ENCODE results near the gene TRIM66.

TRIM66 gene

DNA sequence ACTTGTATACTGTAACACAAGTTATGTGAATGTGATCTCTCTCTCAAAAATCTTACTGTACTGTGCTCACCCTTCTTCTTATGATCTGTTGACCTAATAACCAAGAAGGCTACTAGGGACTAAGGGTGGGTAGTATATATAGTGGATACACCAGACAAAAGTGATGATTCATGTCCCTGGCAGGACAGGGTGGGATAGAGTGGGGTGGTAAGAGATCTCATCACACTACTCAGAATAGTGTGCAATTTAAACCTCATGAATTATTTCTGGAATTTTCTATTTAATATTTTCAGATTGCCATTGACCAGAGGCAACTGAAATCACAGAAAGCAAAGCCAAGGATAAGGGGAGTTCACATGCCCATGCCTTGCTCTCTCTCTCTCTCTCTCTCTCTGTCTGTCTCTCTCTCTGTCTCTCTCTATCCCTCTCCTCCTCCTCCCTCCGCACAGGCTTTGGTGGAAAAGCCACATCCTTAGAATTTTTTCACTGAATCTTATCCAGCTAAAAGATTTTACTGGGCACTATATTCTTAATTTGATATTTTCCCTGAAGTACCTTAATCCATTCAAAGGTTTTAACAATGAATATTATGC lies 76.4 kb downstream of the TRIM66 start:
- DNase-seq (ENCODE audit: low read depth), result peak; percentile 15

DNA sequence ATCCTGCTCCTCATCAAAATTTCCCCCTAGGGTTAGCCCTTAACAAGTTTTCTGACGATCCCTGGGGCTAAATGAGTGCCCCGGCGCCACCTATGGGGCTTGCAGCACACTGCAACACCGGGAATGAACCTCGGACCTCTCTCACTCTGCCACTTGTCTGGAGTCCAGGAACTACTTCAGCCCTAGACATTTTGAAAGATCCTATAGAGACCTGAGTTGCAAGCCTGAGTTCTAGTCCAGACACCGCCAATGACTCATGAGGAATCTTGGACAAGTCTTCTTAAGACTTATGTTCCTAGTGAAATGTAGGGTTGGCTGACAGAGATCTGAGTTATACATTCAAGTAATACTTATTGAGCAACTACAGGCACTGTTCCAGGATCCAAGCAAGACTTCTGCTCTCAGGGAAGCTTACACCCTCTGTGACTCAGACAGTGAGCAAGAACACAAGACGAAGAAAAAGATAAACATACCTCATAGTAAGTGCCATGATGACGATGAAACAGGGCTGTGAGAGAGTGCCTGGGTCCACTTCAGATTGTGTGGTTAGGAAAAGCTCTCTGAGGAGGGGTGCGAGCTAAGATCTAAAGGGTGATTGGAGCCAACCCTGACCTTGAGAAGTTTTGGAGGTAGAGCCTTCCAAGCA lies 78.3 kb downstream of the TRIM66 start:
- DNase-seq (ENCODE audit: low read depth), result peak; percentile 100

DNA sequence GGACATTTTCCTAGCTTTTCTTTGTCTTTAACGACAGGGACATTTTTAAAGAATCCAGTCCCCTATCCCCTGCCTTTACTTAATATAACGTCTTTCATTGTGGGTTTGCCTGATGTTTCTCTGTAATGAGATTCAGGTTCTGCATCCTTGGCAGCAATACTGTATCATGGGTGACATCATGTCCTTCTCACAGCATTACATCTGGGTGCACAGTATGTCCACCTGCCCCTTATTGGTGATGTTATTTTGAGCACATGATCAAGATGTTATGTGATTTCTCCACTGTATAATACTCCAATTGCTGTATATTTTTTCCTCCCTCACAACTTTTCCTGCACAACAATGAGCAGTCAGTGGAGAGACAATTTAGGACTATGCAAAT lies 78.8 kb downstream of the TRIM66 start:
- no peak for DNase-seq (ENCODE audit: low read depth)

DNA sequence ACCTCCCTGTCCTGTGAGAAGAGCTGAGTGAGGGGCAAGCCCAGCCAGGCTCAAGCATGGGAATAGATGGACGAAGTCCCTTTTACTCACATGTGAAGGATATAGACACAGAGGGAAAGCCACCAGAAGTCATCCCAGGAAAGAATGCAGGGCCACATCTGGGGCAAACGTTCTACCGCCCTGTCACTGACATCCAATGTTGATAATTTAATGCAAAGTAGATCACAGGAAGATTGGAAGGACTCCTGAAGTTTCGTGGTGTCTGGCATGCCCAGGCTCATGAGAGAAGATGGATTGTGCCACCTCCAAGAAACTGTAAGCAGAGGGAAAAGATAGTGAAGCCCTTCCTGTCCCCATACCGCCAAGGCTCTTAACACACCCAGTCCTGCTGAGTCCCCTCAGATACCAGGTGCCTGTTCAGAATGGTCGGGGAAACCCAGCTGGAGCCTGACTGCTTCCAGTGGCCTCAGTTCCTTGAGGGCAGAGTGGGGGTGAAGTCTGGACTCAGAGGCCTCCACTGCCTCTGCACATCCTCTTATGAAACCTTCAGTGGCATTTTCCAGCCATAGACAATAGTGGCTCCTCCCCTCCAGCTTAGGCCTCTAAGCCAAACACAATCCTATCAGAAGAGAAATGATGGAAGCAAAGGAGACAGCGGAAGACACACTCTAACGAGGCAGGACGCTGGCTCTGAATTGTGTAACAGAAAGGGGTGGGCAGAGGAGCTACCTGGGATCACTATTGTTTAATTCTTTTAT lies 80.9 kb downstream of the TRIM66 start:
- peak; percentile 15 for DNase-seq (ENCODE audit: low read depth)

DNA sequence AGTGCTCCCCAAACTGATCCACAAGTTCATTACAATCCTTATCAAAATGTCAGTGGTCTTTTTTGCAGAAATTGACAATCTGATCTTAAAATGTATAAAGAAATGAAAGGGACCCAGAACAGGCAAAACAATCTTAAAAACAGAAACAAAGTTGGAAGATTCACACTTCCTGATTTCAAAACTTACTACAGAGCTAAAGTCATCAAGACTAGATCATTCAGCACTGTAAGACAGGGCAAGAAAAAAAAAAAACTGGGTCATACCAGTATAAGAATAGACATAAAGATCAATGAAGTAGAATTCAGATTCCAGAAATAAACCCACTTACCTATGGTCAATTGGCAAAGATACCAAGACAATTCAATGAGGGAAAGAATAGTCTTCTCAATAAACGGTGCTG lies 84.0 kb downstream of the TRIM66 start:
- no peak for DNase-seq (ENCODE audit: low read depth)

DNA sequence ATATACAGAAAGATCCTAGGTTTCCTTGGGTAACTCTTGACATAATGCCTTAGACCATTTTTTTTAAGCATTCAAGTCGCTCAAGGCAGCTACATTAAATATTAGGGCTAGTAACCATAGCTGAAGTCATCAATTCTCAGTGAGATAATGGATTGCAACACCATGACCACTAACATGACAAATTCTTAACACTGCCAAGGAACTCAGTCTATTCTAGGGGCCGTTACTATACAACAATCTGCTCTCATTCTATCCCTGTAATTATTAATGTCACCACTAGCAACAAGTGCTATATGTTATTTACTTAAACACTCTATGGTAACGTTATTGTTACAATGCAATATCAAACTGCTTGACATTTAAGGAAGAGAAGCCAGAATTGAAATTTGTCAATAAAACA lies 85.3 kb downstream of the TRIM66 start:
- peak; percentile 79 for DNase-seq (ENCODE audit: low read depth)

DNA sequence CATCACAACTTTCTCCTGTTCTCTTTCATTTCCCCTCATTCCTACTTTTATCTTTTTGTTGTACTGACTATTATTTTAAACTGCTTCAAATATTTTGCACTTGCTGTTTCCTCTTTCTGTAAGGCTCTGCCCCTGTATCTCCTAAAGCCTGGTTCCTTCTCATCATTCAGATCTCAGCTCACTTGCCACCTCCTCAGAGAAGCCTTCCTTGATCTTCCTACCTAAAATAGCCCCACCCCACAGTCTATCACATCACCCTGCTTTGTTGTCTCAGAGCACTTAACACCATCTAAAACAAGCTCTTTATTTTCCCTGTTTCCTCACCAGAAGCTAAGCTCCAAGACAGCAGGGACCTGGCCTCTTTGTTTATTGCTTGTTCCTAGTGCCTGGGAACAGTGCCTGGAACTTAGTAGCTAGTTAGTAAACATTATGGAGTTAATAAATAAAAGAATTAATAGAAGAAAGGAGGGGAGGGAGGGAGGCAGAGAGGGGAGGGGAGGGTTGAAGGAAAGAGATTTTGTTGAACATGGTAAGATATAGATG lies 85.9 kb downstream of the TRIM66 start:
- no peak for DNase-seq (ENCODE audit: low read depth)

DNA sequence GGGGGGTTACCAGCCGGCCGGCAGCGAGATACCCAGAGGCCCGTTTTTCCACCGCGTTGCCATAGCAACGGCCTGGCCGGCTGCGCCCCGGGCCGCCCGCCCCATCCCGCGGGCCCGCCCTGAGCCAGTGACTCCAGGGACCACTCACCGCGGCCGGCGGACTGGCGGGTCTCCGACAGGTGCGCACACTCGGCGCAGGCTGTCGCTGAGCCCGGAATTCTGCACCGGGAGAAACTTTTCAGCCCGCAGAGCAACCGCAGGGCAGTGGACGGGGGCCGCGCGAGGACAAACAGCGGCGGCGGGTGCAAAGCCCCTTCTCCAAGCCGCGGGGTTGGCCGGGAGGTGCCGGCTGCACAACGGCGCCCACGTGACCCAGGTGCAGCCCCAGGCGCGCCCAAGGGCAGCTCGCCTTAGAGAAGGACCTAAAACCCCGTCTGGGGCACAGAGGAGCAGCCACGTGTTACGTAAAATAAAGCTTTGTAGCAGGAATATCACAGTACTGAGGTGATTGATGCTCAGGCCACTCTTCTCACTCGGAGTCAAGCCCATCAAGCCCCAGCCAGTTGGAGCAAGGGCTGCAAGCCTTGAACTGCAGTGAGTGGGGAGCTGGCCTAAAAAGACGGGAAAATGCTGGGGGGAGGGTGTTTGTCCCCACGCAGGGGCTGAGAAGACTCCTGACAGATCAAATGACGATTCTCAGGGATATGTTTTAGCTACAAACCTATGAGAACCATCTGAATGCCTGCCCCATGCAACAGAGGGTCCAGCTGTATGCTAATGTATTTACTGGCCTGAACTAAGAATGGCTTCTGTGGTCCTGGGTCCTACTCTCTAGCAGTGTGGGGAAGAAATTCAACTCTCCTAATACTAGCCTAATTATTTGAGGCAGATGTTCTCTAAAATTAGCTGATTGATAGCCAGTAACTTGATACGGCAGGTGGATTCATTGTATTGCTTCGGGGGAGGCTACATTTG lies 88.2 kb downstream of the TRIM66 start, which contains the start of gene STK33:
Gene STK33 (minus strand): TSS at position 294 of the 975 bp plus-strand sequence. CDS start 119,323 bp downstream, outside the sequence.
- DNase-seq (ENCODE audit: low read depth), result peak; percentile 33

DNA sequence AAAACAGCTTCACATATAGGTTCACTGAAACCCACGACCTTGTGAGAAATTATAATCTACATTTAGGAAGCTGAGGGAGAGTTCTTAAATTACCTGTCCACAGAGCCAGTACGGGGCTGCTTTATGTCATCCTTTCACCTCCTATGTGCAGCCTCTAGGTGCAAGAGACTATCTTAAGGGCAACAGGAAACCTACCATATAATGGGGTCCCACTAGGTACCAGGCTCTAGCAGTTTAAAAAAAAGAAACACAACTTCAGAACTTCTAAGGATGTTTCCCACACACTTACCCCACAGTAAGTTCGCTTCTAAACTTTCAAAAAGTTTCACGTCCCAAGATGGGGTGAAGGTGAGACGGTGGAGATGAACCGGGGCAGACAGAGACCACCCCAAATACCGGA lies 89.0 kb downstream of the TRIM66 start:
- no peak for DNase-seq (ENCODE audit: low read depth)

DNA sequence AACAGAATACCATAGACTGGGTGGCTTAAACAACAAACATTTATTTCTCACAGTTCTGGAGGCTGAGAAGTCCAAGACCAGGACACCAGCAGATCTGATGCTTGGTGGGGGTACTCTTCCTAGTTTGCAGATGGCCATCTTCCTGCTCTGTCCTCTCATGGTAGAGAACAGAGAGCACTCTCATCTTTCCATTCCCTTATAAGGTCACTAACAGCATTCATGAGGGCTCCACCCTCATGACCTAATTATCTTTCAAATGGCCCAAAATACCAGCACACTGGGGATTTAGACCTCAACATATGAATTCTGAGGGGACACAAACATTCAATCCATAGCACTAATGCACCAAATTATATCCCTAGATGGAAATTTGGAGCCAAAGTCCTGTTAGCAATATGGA lies 94.5 kb downstream of the TRIM66 start:
- DNase-seq (ENCODE audit: low read depth), result no peak

DNA sequence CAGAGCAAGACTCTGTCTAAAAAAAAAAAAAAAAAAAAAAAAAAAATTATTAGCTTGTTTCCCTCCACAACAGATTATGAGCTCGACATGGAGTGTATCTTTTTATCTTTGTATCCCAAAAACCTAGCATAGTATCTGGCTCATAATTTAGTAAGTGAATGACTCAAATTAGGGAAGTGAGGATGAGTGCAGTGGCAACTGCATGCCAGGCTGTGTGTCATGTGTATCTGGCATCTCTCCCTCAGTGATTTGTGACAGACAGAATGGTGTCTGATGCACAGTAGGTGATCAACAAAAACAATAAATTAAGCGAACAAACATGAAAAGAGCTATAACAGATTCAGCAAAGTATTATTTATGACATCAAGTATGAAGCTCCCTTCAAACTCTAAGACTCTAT lies 95.7 kb downstream of the TRIM66 start:
- no peak for DNase-seq (ENCODE audit: low read depth)

DNA sequence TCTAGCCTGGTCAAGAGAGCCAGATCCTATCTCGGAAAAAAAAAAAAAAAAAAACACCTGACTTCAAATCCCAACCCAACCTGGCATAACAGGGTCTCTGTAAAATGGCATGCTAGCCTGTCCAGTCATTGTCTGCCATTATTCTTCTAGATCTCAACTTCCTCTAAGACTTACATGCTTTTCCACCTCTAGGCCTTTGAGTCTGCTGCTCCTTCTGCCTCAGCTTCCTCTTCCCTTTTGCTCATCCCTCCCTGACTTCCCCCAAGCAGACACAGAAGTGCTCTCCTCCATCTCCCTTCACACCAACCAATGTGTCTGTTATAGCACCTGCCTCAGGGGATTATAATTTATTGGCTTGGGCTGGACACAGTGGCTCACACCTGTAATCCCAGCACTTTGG lies 96.3 kb downstream of the TRIM66 start:
- no peak for DNase-seq (ENCODE audit: low read depth)

DNA sequence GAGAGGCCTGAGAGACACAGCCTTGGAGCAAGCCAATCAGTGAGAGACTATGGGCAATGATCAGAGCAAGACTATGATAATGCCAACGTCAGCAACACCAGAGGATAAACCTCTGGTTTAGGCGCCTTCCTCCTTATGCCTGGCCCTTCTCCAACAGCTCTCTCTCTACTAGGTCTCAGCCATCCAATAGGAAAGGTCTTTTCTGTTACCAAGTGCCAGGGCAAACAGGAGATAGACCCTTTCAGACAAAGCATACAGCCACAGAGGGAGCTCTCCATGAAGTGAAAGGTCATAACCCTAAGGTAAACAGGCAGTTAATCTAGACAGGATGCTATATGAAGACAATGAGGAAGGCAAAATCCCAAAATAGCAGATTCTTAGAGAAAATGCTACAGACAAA lies 98.0 kb downstream of the TRIM66 start:
- DNase-seq (ENCODE audit: low read depth), result no peak

DNA sequence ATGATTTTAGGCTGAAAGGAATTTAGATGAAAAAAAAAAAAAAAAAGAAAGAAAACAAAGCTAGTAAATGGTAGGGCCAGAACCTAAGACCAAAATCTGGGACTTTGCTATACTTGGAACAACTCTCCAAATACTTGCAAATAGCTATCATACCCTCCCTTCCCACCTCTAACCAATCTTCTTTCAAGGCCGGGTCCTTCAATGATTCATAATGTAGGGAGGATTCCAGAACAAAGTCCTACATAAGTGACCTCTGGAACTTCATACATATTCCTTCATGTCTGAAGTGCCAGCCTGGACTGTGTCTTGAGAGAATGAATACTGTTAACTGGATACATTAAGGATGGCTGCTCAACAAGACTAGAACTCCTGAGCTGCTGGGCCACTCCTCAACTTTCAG lies 98.4 kb downstream of the TRIM66 start:
- DNase-seq (ENCODE audit: low read depth), result peak; percentile 32

DNA sequence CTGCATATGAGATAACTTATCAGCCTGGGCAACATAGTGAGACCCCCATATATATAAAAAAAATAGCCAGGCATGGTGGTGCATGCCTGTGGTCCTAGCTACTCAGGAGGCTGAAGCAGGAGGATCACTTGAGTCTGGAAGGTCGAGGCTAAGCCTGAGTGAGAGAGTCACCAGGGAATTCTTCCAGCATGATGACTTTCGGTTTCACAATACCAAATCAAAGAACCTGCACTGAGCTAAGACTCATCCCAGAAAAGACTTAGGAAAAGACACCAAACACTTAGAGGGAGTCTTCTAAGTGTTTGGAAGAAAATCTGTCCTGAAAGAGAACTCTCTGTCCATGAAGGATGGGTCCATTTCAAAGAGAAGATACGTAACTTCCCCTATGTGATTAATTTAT lies 101.2 kb downstream of the TRIM66 start:
- peak; percentile 7 for DNase-seq (ENCODE audit: low read depth)

DNA sequence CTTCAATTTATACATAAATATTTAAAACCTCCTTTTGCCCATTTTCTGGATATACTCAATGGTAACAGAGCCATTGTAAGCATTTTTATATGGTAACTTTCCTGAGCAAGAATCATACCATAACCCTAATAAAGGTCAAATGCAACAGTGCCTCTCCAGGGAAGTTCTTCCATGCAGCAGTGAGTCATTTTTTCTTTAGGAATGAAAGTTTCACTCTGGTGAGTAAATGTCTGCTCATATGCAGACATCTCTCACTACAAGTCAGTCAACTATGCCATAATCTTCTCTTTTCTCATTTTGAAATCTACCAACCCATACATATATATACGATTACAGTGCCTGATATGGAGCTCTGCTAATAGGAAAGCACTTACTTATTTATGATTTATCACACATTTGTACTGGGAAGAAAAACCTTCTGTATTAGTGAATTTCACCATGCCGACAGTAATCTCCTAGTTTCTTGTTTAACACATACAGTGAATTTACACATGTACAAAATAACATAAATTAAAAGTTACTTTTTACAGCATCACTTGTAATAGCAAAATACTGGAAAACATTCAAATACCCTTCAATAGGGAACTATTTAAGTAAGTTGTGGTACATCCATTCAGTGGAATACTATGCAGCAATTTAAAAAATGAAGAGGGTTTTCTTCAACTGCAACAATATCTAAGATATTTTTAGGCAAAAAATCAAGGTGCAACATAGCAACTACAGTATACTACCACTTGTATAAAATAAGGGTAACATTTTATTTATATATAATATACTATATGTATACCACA lies 104.5 kb downstream of the TRIM66 start:
- peak; percentile 32 for DNase-seq (ENCODE audit: low read depth)

DNA sequence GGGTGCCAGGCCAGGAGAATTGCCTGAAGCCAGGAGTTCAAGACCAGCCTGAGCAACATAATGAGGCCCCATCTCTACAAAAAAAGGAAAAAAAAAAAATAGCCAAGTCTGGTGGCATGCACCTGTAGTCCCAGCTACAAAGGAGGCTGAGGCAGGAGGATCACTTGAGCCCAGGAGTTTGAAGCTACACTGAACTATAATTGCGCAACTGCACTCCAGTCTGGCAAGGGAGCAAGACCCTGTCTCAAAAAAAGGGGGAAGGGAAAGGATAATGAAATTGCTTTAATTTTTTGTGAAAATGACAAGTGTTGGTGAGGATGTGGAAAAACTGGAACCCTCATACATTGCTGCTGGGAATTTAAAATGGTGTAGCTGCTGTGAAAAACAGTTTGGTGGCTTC lies 107.7 kb downstream of the TRIM66 start:
- DNase-seq (ENCODE audit: low read depth), result no peak

DNA sequence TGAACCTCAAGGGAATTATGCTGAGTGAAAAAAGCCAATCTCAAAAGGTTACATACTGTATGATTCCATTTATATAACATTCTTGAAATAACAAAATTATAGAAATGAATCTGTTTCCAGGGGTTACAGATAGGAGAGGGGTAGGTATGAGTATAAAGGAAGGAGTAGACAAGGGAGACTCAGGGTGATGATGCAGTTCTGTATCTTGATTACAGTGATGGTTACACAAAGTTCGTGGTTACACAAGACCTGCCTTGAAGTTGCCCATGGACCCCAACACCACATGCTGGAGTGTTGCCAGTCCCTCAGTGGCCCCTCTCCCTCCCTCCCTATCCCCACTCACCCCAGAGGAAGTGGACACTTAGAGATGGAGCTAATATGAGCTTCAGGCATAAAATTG lies 108.7 kb downstream of the TRIM66 start:
- no peak for DNase-seq (ENCODE audit: low read depth)

DNA sequence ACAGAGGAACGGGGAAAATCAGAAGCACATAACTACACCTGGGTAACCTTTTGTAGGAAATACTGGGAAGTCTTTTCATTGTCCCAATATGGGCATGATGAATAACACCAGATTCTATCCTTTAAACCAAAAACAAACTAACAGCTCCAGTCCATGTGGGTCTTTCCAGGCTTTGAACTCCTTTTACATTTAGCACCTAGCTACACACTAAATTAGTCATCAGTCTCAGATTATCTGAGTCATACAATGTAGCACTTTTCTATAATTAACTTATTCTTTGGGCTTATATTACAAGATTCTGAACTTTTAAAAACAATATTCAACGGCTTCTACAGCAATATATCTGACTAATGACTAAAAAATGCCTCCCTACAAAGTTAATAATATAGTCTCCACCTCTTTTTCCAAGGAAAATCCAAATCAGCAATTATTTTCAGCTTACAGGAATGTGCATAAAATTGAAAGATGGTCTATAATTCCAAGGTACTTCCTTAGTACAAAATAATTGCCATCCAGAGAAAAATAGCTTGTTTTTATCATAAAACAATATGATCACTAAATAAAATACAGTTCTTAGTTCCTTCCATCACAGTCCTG lies 114.8 kb downstream of the TRIM66 start:
- peak; percentile 35 for DNase-seq (ENCODE audit: low read depth)

DNA sequence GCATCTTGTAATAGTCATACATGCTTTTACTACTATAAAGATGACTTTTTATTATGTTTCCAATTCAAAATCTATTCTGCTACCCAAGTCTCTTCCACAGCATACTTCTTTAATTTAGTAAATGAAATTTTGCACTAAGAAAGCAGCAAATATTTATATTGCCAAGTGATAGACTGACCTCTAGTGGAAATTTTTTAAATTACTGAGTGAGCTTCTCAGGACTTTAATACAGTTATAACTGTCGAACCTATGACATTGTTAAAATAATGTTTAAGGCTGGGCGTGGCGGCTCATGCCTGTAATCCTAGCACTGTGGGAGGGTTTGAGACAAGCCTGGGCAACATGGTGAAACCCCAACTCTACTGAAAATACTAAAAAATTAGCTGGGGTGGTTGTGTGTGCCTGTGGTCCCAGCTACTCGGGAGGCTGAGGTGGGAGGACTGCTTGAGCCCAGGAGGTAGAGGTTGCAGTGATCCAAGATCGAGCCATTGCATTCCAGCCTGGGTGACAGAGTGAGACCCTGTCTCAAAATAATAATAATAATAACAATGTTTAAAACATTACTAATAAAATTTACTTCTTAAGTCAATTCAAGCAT lies 115.8 kb downstream of the TRIM66 start:
- DNase-seq (ENCODE audit: low read depth), result peak; percentile 46
